IPS-15b (cell line): ENCODE data around the gene PGM5.
A peak's percentile ranks its signal among the peaks of the same experiment; 100 is the strongest.

Experiments
- H3K27me3 ChIP-seq: one replicate; pipeline ENCODE4 v1.6.1; 2013; ENCODE audit warnings: low read length; ENCODE audit not compliant: control insufficient read depth, insufficient read depth
- H3K36me3 ChIP-seq: one replicate; pipeline ENCODE4 v1.6.1; 2013; ENCODE audit warnings: low read length; ENCODE audit not compliant: control insufficient read depth, insufficient read depth
- H3K4me1 ChIP-seq: one replicate; pipeline ENCODE4 v1.6.1; 2013; ENCODE audit warnings: mild to moderate bottlenecking, low read length; ENCODE audit not compliant: control insufficient read depth, insufficient read depth
- H3K4me3 ChIP-seq: one replicate; pipeline ENCODE4 v1.5.1; 2013; ENCODE audit warnings: low read depth, low read length
- H3K9ac ChIP-seq: one replicate; pipeline ENCODE4 v1.6.1; 2013; ENCODE audit warnings: low read depth, mild to moderate bottlenecking, low read length
- H3K9me3 ChIP-seq: one replicate; pipeline ENCODE4 v1.6.1; 2013; ENCODE audit warnings: mild to moderate bottlenecking, low read length; ENCODE audit not compliant: control insufficient read depth, insufficient read depth

PGM5 gene

GRCh38 chr9:68547417-68547816 is 191.0 kb downstream of the PGM5 start:
- Histone ChIP-seq H3K27me3 (peaks cover 12% of the 10 kb centered on the region), H3K9ac (no peak overlapping the region), H3K4me3 (no peak overlapping the region), H3K9me3 (no peaks in the 10 kb centered on the region), H3K4me1 (no peaks in the 10 kb centered on the region), H3K36me3 (no peaks in the 10 kb centered on the region)

- no peak overlapping the region for H3K4me3 ChIP-seq
- H3K4me1 ChIP-seq = no peaks in the 10 kb centered on the region
- H3K36me3 ChIP-seq = no peaks in the 10 kb centered on the region
- peaks cover 7% of the 10 kb centered on the region for H3K27me3 ChIP-seq
- H3K9me3 ChIP-seq = no peaks in the 10 kb centered on the region
- no peak overlapping the region for H3K9ac ChIP-seq
These were observed 191.8 kb downstream of the PGM5 start for GRCh38 chr9:68548241-68548640.

GRCh38 chr9:68551191-68551590 is 194.8 kb downstream of the PGM5 start:
- Histone ChIP-seq H3K27me3 (peaks cover 7% of the 10 kb centered on the region), H3K4me3 (no peak overlapping the region), H3K36me3 (no peaks in the 10 kb centered on the region), H3K9me3 (no peaks in the 10 kb centered on the region), H3K9ac (no peak overlapping the region), H3K4me1 (no peaks in the 10 kb centered on the region)

GRCh38 chr9:68552700-68553476 is 196.5 kb downstream of the PGM5 start:
- Histone ChIP-seq H3K27me3 (peaks cover 15% of the 10 kb centered on the region), H3K4me1 (no peaks in the 10 kb centered on the region), H3K9me3 (no peaks in the 10 kb centered on the region), H3K4me3 (no peak overlapping the region), H3K9ac (no peak overlapping the region), H3K36me3 (no peaks in the 10 kb centered on the region)

GRCh38 chr9:68555437-68556150 is 199.2 kb downstream of the PGM5 start:
- no peaks in the 10 kb centered on the region for H3K36me3 ChIP-seq

GRCh38 chr9:68558545-68558944 is 202.1 kb downstream of the PGM5 start:
- no peaks in the 10 kb centered on the region for H3K9me3 ChIP-seq
- peaks cover 4% of the 10 kb centered on the region for H3K4me1 ChIP-seq
- H3K27me3 ChIP-seq = peaks cover 29% of the 10 kb centered on the region
- H3K4me3 ChIP-seq = no peak overlapping the region
- H3K36me3 ChIP-seq = no peaks in the 10 kb centered on the region
- H3K9ac ChIP-seq = no peak overlapping the region

More at GRCh38 chr9:68555437-68556150, 199.2 kb downstream of the PGM5 start:
- Histone ChIP-seq H3K9ac (no peak overlapping the region), H3K9me3 (no peaks in the 10 kb centered on the region), H3K27me3 (peaks cover 28% of the 10 kb centered on the region), H3K4me1 (peaks cover 4% of the 10 kb centered on the region), H3K4me3 (no peak overlapping the region)

GRCh38 chr9:68560071-68560844 is 203.8 kb downstream of the PGM5 start:
- no peaks in the 10 kb centered on the region for H3K36me3 ChIP-seq
- peaks cover 34% of the 10 kb centered on the region for H3K27me3 ChIP-seq
- H3K4me1 ChIP-seq = peaks cover 4% of the 10 kb centered on the region
- no peaks in the 10 kb centered on the region for H3K9me3 ChIP-seq
- peak overlapping the region; percentile 20 for H3K4me3 ChIP-seq
- no peak overlapping the region for H3K9ac ChIP-seq

- Histone ChIP-seq H3K27me3 (peaks cover 30% of the 10 kb centered on the region), H3K36me3 (no peaks in the 10 kb centered on the region), H3K4me3 (no peak overlapping the region), H3K9me3 (no peaks in the 10 kb centered on the region), H3K4me1 (peaks cover 4% of the 10 kb centered on the region), H3K9ac (no peak overlapping the region)
These were observed 206.1 kb downstream of the PGM5 start for GRCh38 chr9:68562461-68562860.

- Histone ChIP-seq H3K9ac (no peak overlapping the region), H3K4me3 (no peak overlapping the region), H3K4me1 (no peaks in the 10 kb centered on the region), H3K36me3 (no peaks in the 10 kb centered on the region), H3K9me3 (no peaks in the 10 kb centered on the region), H3K27me3 (peaks cover 17% of the 10 kb centered on the region)
These were observed 211.2 kb downstream of the PGM5 start for GRCh38 chr9:68567565-68567964.

- no peaks in the 10 kb centered on the region for H3K27me3 ChIP-seq
- no peak overlapping the region for H3K4me3 ChIP-seq
- H3K9ac ChIP-seq = no peak overlapping the region
- H3K36me3 ChIP-seq = no peaks in the 10 kb centered on the region
- no peaks in the 10 kb centered on the region for H3K4me1 ChIP-seq
- H3K9me3 ChIP-seq = no peaks in the 10 kb centered on the region
These were observed 217.7 kb downstream of the PGM5 start for GRCh38 chr9:68574150-68574549.

- no peaks in the 10 kb centered on the region for H3K36me3 ChIP-seq
- no peaks in the 10 kb centered on the region for H3K9me3 ChIP-seq
- no peak overlapping the region for H3K9ac ChIP-seq
- no peak overlapping the region for H3K4me3 ChIP-seq
- H3K27me3 ChIP-seq = no peaks in the 10 kb centered on the region
- H3K4me1 ChIP-seq = no peaks in the 10 kb centered on the region
These were observed 219.4 kb downstream of the PGM5 start for GRCh38 chr9:68575817-68576216.
